ENCODE results near the gene AGAP1.

- TF ChIP-seq POLR2A (IDR thresholded peaks at IDR 0.05), result no peak
- no peak for TF ChIP-seq CTCF (IDR thresholded peaks at IDR 0.05)
Observed at GRCh38 chr2:235781775-235782174, 287.9 kb downstream of the AGAP1 start.
